Testis (tissue), 2 donors: ENCODE measurements around the gene PRR23B.

Experiments
- POLR2A ChIP-seq: fragments of 450-650 bp; IDR thresholded peaks from one replicate; pipeline ENCODE4 v1.6.1; 2017; ENCODE audit warnings: antibody characterized with exemption, mild to moderate bottlenecking, moderate library complexity
- TF ChIP-seq, protein P1 (sequence below), 3 experiments: fragments of 450-650 bp in 2 of 3; fragments of 200-600 bp in 1 of 3; sonication (generic) in 1 of 3; IDR thresholded peaks; one replicate each; pipeline ENCODE4 v1.5.1; 2016 to 2019; ENCODE audit warnings: antibody characterized with exemption in 3 of 3, mild to moderate bottlenecking in 2 of 3, moderate library complexity in 1 of 3

GRCh38 chr3:138976047-138976446, 44.7 kb downstream of the PRR23B start:
- TF ChIP-seq POLR2A = no peak
- TF ChIP-seq, protein P1, sequence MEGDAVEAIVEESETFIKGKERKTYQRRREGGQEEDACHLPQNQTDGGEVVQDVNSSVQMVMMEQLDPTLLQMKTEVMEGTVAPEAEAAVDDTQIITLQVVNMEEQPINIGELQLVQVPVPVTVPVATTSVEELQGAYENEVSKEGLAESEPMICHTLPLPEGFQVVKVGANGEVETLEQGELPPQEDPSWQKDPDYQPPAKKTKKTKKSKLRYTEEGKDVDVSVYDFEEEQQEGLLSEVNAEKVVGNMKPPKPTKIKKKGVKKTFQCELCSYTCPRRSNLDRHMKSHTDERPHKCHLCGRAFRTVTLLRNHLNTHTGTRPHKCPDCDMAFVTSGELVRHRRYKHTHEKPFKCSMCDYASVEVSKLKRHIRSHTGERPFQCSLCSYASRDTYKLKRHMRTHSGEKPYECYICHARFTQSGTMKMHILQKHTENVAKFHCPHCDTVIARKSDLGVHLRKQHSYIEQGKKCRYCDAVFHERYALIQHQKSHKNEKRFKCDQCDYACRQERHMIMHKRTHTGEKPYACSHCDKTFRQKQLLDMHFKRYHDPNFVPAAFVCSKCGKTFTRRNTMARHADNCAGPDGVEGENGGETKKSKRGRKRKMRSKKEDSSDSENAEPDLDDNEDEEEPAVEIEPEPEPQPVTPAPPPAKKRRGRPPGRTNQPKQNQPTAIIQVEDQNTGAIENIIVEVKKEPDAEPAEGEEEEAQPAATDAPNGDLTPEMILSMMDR (IDR thresholded peaks at IDR 0.05) = no peak
